ENCODE data around the gene ZSCAN21.
A peak's percentile ranks its signal among the peaks of the same experiment; 100 is the strongest.

Gene ZSCAN21

GRCh38 chr7:100029596-100029995 lies 20.0 kb upstream of the ZSCAN21 start:
- no peak for DNase-seq

DNA sequence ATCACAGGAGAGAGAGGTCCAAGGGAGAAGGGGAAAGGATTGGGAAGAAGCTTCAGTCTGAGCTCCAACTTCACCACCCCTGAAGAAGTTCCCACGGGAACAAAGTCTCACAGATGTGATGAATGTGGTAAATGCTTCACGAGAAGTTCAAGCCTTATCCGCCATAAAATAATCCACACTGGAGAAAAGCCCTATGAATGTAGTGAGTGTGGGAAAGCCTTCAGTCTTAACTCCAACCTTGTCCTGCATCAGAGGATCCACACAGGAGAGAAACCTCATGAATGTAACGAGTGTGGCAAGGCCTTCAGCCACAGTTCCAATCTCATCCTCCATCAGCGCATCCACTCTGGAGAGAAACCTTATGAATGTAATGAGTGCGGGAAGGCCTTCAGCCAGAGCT lies 16.0 kb upstream of the ZSCAN21 start:
- no peak for DNase-seq

- no peak for DNase-seq
Observed at GRCh38 chr7:100034871-100035510, 14.6 kb upstream of the ZSCAN21 start.

DNA sequence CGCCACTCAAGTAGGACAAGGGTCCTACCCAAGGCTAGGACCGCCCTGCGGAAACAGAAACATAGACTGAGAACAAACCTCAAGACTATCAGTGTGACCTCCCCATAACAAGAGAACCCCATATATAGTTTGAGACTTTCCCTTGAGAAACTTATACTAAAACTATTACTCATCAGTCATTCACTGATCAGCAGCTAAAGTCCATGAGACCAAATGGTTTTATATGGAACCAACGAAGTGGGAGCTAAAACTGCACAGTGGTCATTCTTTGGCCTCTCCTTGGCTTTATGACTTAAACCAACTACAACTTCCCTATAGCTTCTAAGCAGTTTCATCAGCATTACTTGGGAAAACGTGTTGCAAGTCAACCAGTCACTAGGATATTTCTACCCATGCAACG lies 13.7 kb upstream of the ZSCAN21 start:
- no peak for DNase-seq

DNA sequence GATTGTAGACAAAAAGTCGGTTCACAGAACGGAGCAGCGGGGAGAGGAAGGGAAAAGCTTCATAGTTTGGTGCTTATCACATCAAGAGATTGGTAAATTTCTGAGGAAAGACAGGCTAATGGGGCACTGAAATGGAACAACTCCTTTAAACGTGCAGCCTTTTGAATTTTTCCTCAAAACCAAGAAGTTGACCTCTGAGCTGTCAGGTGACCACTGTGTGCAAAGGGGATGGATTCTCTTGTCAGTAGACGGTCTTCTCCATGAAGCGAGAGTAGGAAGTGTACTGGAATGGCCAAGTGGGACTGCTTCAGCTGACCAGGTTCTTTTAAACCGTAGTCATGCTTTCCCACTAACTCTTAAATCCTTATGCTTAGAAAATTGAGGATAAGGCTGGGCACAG lies 11.2 kb upstream of the ZSCAN21 start:
- no peak for DNase-seq

DNA sequence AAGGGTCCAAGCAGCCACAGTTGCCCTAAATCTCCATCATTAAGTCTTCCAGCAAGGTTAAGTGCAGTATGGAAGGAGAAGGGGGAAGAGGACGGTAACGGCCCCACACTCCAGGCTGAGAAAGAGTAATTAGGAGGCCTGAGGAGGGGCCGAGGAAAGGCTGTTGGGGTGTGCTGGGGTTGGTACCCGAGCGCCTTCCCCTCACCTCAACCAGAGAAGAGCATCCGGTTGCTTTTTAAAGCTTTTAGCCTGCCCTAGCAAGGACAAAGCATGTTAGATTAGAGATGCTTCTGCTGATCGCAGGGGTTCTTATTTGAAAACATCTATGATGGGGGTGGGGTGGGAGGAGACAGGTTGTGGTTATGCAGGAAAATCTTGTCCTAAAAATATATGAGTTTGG lies 9.0 kb upstream of the ZSCAN21 start:
- no peak for DNase-seq

DNA sequence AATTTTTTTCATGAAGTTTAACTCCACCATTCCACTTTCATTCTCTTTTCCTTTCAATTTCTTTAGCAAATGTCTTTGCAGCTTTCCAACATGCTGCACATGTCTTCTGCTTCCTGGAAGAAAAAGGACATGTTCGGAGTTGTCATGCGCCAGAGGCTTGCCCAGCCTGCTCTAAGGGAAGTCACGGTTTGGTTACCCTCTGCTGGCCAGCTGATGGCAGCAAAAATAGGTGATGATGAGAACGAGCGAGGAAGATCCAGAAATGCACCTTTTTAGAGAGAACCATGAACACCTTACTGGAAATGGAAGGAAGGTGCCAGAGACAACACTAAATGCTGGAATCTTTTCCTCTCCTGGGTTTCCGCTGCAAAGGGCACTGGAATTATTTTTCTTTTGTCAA lies 4.9 kb upstream of the ZSCAN21 start:
- no peak for DNase-seq

DNA sequence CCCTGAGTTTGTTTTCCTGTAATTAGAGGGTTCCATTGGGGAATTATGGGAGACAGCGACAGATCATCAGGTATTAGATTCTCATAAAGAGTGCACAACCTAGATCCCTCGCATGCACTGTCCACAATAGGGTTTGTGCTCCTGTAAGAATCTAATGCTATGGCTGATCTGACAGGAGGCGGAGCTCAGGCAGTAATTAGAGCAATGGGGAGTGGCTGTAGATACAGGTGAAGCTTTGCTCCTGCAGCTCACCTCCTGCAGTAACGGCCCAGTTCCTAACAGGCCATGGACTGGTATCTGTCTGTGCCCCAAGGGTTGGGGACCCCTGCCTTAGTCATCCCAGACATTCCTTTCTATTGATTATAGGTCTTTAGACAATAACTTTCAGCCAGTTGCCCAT lies 894 bp upstream of the ZSCAN21 start:
- DNase-seq: no peak

- DNase-seq: no peak
Observed at GRCh38 chr7:100051611-100052010, 2.0 kb downstream of the ZSCAN21 start.

GRCh38 chr7:100053215-100053614 lies 3.6 kb downstream of the ZSCAN21 start:
- peak; percentile 82 for DNase-seq

GRCh38 chr7:100057006-100057405 lies 7.4 kb downstream of the ZSCAN21 start:
- DNase-seq: no peak

- DNase-seq: no peak
Observed at GRCh38 chr7:100059251-100059739, 9.7 kb downstream of the ZSCAN21 start.

- DNase-seq: no peak
Observed at GRCh38 chr7:100061518-100062193, 12.1 kb downstream of the ZSCAN21 start.

GRCh38 chr7:100063376-100063775 lies 13.8 kb downstream of the ZSCAN21 start:
- no peak for DNase-seq

GRCh38 chr7:100064162-100064561 lies 14.6 kb downstream of the ZSCAN21 start:
- DNase-seq: no peak

DNA sequence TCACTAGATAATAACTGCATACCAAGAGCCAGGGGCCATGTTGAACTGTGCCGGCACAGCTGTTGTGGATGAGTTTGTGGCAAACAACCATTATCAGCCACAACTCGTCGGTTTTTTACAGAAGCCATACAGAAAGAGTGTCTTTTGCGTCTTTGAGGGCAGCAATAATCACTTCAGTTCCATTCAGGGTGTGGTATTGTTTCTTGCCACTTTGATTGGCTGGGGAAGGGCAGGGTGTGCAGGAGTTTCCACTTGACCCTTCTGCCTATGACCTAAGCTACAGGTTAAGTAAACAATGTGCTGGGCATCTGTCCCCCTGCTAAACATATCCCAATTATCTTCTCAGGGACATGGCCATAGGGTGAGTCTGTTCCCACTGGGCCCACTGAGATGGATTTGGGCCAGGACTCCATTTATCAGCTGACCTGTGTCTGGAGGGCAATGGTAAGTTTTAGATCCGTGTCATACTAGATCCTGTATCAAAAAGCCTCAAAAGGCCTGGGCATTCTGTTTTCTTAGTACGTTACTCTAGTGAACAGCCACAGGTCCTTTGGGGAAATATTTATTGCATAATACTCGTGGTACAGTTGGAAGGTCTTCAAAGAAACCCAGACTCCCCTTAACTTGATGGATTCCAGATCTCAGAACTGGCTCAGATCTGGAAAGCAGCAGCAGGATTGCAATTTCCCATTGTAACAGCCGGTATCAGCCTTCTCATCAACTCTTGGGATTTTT lies 16.0 kb downstream of the ZSCAN21 start:
- DNase-seq: no peak

DNA sequence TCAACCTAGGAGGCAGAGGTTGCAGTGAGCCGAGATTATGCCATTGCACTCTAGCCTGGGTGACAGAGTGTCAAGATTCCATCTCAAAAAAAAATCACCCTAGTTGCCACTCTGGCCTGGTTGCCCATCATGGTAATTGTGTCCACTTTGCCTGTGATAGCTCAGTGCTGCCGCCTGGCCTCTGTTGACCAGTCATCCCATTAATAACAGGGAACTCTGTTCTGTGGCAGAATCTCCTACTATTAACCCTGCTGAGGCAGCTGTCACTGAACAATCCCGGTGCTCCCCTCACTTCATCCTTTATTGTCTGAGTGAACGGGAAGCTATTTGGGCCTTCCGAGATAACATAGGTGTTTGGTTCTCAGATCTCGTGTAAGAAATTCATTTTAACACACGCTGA lies 17.4 kb downstream of the ZSCAN21 start:
- DNase-seq: no peak

GRCh38 chr7:100069991-100070390 lies 20.4 kb downstream of the ZSCAN21 start:
- no peak for DNase-seq

DNA sequence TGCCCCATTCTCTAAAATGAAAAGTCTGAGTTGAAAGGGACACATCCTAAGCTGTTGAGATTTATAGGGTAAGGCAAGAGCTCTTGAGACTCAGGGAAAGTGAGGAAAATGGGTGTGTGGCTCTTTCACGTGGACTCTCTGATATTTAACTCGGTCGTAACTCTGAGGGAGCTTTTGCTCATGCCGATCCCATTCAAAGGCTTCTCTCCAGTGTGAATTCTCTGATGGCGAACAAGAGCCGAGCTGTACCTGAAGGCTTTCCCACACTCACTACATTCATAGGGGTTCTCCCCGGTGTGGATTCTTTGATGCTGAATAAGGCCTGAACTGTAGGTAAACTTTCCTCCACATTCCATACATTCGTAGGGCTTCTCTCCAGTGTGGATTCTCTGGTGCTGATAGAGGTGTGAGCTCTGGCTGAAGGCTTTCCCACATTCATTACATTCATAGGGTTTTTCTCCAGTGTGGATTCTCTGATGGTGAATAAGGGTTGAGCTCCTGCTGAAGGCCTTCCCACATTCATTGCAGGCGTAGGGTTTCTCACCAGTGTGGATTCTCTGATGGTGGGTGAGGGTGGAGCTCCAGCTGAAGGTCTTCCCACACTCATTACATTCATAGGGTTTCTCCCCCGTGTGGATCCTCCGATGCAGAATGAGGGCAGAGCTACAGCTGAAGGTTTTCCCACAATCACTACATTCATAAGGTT lies 21.6 kb downstream of the ZSCAN21 start:
- DNase-seq: no peak

DNA sequence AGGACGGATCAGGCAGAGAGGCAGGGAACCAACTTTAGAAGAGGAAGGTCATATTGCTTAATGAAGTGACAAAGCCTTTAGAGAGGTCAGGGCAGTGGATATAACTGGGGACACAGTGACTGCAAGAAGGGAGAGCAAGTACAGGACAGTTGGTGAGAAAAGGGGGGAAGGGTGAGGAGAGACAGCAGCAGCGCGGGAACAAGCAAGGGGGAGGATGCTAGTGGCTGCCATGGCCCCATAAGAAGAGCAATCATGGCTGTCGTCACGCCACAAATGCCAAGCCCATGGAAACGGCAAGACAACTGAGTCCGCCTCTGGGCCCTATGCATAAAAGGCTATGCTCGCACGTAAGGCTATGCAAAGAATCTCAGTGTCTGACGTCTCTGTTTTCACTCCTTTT lies 22.9 kb downstream of the ZSCAN21 start:
- DNase-seq: no peak

DNA sequence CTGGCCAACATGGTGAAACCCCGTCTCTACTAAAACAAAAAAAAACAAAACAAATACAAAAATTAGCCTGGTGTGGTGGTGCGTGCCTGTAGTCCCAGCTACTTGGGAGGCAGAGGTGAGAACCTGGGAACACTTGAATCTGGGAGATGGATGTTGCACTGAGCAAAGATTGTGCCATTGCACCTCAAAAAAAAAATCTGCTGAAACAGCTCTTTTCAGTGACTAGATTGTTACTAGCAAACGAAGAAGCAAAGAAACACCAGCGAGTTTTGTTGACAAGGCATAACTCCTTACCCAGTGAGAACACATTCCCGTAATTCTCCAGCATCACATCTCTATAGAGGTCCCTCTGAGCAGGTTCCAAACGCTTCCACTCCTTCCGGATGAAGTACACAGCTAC lies 25.3 kb downstream of the ZSCAN21 start:
- no peak for DNase-seq

DNA sequence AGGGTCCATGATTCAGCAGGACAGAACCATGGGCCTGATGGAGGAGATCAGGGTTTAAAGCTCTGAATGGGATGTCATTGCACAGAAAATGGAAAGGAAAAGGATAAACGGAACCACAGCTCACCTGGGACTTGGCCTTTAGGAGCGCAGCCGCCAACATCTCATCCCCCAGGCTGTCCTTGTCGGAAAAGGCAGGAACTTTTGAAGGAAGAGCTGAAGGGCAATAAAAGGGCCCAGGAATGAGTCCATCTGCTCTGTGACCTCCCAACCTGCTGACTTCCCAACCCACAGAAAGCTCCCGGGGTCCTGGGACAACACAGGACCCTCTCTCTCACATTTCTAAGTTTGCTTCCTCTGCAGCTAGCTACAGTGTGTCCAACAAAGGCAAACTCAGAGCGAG lies 25.8 kb downstream of the ZSCAN21 start:
- DNase-seq: no peak

DNA sequence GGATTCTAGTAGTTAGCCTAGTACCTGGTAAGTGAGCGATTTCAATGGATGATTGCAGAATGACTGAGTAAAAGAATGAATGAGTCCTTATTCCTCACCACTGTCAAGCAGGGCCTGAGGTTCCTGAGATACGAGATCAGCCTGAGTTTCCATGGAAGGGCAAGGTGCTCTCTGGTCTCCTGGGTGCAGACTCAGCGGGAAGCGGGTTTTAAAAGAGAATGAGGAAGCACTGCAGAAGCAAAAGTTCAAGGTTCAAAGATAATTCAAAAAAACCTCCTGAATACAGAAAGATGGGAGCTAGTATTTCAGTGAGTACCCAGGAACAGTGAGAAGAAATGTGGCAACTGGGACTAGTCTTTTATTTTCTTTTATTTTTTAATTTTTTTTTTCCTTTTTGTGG lies 27.6 kb downstream of the ZSCAN21 start:
- no peak for DNase-seq
